HG03066 (cell line): Measurements from ENCODE around the gene MASP2.
"Not testable (repeated sequence)": the region's sequence is repeated elsewhere in the genome, so short reads cannot be mapped to it uniquely, and the experiment has no call there.

Experiments used
- ATAC-seq: cut with Tn5 transposase; IDR thresholded peaks from one replicate; pipeline ENCODE4 v1.9.1; 2021; ENCODE audit warnings: low read depth; ENCODE audit not compliant: unreplicated experiment

The MASP2 gene

GRCh38 chr1:11041048-11041447 lies 6.0 kb downstream of the MASP2 start:
- ATAC-seq: no peak

- ATAC-seq: not testable (repeated sequence)
Measured at GRCh38 chr1:11040105-11040429, 7.0 kb downstream of the MASP2 start.

- no peak for ATAC-seq
Measured at GRCh38 chr1:11039351-11040104, 7.5 kb downstream of the MASP2 start.

GRCh38 chr1:11037740-11038182 lies 9.3 kb downstream of the MASP2 start:
- ATAC-seq: no peak

GRCh38 chr1:11037019-11037739 lies 9.9 kb downstream of the MASP2 start:
- not testable (repeated sequence) for ATAC-seq

DNA sequence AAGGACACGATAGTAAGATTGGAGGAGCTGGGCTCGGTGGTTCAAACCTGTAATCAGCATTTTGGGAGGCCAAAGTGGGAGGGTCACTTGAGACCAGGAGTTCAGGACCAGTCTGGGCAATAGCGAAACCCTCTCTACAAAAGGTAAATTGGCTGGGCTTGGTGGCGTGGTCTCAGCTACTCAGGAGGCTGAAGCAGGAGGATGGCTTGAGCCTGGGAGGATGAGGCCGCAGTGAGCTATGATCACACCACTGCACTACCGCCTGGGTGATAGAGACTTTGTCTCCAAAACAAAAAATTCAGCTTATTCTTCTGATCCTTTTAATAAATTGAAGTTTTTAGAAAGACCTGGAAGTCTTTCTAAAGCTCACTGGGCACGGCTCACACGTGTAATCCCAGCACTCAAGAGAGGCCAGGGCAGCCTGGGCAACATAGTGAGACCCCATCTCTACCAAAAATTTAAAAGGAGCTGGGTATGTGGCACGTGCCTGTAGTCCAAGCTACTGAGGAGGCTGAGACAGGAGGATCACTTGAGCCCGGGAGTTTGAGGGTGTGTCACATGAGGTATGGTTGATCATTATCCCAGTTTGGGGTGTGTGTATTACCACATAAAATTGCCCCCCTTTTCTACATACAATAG lies 15.3 kb downstream of the MASP2 start:
- ATAC-seq: no peak

GRCh38 chr1:11030865-11031264 lies 16.2 kb downstream of the MASP2 start:
- ATAC-seq: no peak

DNA sequence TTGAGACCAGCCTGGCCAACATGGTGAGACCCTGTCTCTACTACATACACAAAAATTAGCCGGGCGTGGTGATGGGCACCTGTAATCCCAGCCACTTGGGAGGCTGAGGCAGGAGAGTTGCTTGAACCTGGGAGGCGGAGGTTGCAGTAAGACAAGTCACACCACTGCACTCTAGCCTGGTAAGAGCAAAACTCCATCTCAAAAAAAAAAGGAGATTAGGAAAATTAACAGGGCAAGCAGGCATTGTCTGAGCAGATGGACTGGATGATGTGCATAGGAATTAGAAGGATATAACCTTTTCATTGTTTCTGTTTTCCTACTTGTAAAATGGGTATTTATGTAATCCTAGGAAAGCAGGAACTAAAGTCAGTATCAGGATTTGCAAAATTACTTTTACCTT lies 19.0 kb downstream of the MASP2 start:
- ATAC-seq: no peak

- no peak for ATAC-seq
Measured at GRCh38 chr1:11027316-11027715, 19.7 kb downstream of the MASP2 start.

DNA sequence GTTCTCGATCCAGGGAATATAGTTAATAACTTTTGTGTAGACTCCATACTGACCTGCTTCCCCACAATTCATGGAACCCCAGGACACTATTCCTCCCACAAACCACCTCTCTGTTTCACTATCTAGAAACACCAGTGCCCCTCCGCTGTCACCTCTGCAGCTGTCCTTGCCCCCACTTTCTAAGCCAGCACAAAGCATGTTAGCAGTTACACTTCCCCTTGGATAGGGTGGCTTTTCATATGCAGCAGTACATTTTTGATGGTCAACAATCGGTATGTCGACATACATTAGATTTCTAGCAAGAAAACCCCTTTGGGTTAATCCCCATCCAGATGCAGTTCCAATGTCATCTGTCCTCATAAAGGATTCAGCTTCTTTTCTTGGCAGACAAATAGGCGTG lies 20.1 kb downstream of the MASP2 start:
- ATAC-seq: no peak

DNA sequence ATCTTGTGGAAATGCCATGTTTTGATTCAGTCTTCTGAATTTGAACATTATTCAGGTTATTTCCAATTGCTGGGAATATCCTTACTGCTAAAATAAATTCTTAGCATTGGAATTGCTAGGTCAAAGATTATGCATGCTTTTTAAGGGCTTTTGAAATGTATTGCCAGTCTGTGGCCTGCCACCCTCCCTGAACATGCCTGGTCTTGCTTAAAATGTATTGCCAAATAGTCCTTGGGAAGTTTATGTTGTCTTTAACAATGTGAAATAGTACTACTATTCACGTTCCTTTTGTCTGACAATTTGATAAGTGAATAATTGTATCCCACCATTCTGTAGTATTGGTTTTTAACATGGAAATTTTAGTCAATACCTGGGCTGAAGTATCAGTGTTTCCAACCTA lies 21.0 kb downstream of the MASP2 start:
- no peak for ATAC-seq

GRCh38 chr1:11025618-11026017 lies 21.4 kb downstream of the MASP2 start:
- ATAC-seq: no peak

- no peak for ATAC-seq
Measured at GRCh38 chr1:11024874-11025203, 22.2 kb downstream of the MASP2 start.

GRCh38 chr1:11024154-11024873 lies 22.7 kb downstream of the MASP2 start:
- no peak for ATAC-seq

DNA sequence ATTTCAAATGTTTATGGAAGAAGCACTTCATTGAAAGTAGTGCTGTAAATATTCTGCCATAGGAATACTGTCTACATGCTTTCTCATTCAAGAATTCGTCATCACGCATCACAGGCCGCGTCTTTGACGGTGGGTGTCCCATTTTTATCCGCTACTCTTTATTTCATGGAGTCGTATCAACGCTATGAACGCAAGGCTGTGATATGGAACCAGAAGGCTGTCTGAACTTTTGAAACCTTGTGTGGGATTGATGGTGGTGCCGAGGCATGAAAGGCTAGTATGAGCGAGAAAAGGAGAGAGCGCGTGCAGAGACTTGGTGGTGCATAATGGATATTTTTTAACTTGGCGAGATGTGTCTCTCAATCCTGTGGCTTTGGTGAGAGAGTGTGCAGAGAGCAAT lies 23.8 kb downstream of the MASP2 start:
- ATAC-seq: no peak

- no peak for ATAC-seq
Measured at GRCh38 chr1:11019971-11020370, 27.1 kb downstream of the MASP2 start.

GRCh38 chr1:11019358-11019757 lies 27.7 kb downstream of the MASP2 start:
- ATAC-seq: not testable (repeated sequence)

DNA sequence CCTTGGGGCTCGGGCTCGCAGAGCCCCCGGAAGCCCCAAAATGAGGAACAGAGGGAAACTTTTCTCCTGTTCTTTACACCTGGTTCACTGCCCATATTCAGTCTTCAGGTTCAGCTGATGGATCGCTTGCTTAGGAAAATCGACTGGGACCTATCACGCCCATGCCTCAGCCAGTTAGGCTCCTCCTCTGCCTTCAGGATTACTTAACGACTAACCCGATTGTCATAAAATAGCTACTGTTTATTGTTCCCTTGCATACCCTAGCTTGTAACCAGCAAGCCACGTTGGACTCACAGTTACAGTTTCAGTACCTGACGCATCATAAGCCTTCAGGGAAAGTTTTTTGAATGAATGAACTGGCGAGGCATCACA lies 33.9 kb downstream of the MASP2 start:
- ATAC-seq: no peak

DNA sequence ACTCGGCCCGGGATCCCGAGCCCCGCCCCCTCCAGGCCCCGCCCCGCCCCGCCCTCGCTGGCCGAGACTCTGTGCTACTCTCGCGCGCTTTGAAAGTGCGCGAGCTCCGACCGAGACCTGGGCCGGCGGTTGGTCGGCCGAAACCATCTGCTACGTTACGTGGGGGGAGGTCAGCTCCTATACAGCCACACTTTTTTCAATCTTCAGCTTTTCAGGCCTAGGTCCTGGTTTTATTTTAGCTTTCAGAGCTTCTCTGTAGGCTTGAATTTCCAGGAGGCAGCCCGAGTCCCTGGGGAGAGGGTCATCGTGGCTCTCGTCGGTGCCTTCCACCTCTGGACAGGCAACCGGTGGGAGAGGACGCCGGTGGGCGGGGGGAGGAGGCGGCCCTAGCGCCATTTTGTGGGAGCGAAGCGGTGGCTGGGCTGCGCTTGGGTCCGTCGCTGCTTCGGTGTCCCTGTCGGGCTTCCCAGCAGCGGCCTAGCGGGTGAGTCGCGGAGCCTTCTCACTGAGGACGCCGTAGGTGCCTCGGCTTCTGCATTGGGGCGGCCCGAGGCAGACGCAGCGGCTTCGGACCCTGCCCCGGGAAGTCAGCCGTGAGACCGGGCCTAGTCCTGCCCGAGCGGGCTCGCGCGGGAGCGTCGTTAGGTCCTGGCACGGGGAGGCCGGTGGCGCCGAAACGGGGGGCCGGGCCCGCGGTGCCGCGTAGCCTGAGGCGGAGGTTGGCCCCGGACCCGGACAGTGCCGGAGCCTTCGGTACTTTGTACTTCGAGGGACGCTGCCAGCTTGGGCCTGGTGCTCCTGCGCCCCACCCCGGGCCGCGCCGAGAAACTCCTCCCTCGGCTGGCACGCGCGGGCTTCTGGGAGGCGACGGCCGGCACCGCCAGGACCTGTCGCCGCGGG lies 34.5 kb downstream of the MASP2 start, which contains the start of gene TARDBP:
TARDBP (plus strand) TSS at position 395 of the 900 bp plus-strand sequence. CDS start 1,074 bp downstream, outside the sequence.
- peak; percentile 90 for ATAC-seq

DNA sequence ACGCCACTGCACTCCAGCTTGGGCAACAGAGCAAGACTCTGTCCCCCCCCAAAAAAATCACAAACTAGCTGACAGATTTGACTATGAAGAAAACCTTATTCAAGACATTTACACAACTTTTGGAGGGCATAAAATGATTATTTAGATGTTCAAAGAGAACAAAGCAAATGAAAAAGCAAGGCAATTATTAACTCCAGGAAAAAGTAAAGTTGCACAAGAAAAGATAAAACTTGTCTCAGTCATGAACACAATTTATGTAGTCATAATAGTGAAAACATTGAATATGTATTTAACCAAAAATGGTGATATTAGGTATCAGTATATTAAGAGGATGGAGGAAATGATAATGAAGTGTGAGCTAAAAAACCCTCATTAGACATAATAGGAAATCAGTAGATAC lies 46.5 kb downstream of the MASP2 start:
- no peak for ATAC-seq
